Lower leg skin (tissue), 4 donors: ENCODE data around the gene MORC3. TPM values are rescaled to one million over a fixed set of nuclear protein-coding genes. Genes with fewer than 3 reads are reported as not detected.
A peak's percentile ranks its signal among the peaks of the same experiment; 100 is the strongest.
"Not testable (repeated sequence)": the region's sequence is repeated elsewhere in the genome, so short reads cannot be mapped to it uniquely, and the experiment has no call there.

Experiments used
- DNase-seq, 2 donors: peaks; one replicate each; pipeline ENCODE4 v3.0.0-alpha.2; 2019; ENCODE audit warnings: low spot score in 2 of 2
- H3K4me3 ChIP-seq: fragments of 200-600 bp; sonication (generic); 2 replicates; pipeline ENCODE4 v1.5.1; 2017; ENCODE audit warnings: mild to moderate bottlenecking, low read depth; ENCODE audit not compliant: poor library complexity, severe bottlenecking
- CTCF ChIP-seq, 3 donors: fragments of 450-650 bp; IDR thresholded peaks; one replicate each; pipeline ENCODE4 v1.5.1; 2016; ENCODE audit warnings: antibody characterized with exemption in 3 of 3, mild to moderate bottlenecking in 3 of 3, moderate library complexity in 2 of 3
- POLR2A ChIP-seq, 2 donors: fragments of 450-650 bp; IDR thresholded peaks; one replicate each; pipeline ENCODE4 v1.6.1; 2016 to 2017; ENCODE audit warnings: antibody characterized with exemption in 2 of 2, mild to moderate bottlenecking in 1 of 2, moderate library complexity in 1 of 2
- WGBS, 2 donors: methylation state at CpG; one replicate each; pipeline ENCODE4 v1.1.5; 2018; 5-methylcytosine and 5-hydroxymethylcytosine counted together
- intact Hi-C: fragments of 100-400 bp; cut with DNase I; formaldehyde crosslinking; loops from one replicate; pipeline ENCODE4 v1.15.0; 2023; ENCODE audit warnings: low total_unique reads
- total RNA-seq, 4 donors: library from RNA; depleted of rRNA; stranded (reverse); fragments of >200 nt; gene quantifications; one replicate each; pipeline ENCODE4 v1.1.0, GENCODE V29; 2016

The MORC3 gene
- total RNA-seq, 4 donors from 2014 or later: 47.4 to 71.3 (median 56.8) TPM

- no peak for TF ChIP-seq POLR2A (IDR thresholded peaks at IDR 0.05)
- TF ChIP-seq CTCF (IDR thresholded peaks at IDR 0.05): no peak
- H3K4me3 ChIP-seq: no peak overlapping the region
- intact Hi-C loops: no loop called here
- 68 to 82% methylated on average over 8 of the region's 8 CpGs for WGBS, 2 donors
- no peak for DNase-seq
These were observed 5.5 kb downstream of the MORC3 start for GRCh38 chr21:36325373-36326010.

GRCh38 chr21:36330904-36331303 lies 10.9 kb downstream of the MORC3 start:
- 46 to 56% methylated on average over 2 of the region's 2 CpGs for WGBS, 2 donors
- intact Hi-C loops: no loop called here
- no peak overlapping the region for H3K4me3 ChIP-seq
- no peak for DNase-seq
- TF ChIP-seq POLR2A (IDR thresholded peaks at IDR 0.05): no peak
- peak in 1 of 3 donors; percentile 27 for TF ChIP-seq CTCF (IDR thresholded peaks at IDR 0.05)

GRCh38 chr21:36337099-36337509 lies 17.1 kb downstream of the MORC3 start:
- no peak overlapping the region for H3K4me3 ChIP-seq
- TF ChIP-seq CTCF (IDR thresholded peaks at IDR 0.05): no peak
- TF ChIP-seq POLR2A (IDR thresholded peaks at IDR 0.05): no peak
- intact Hi-C loops: no loop called here
- whole genome bisulfite sequencing, 2 donors: 61 to 63% methylated on average over 3 of the region's 3 CpGs
- peak in 1 of 2 donors; percentile 31 for DNase-seq

GRCh38 chr21:36338975-36339374 lies 19.0 kb downstream of the MORC3 start:
- DNase-seq: no peak
- 96 to 98% methylated on average over 10 of the region's 10 CpGs for WGBS, 2 donors
- intact Hi-C loops: no loop called here
- TF ChIP-seq POLR2A (IDR thresholded peaks at IDR 0.05) (no peak), CTCF (IDR thresholded peaks at IDR 0.05) (no peak)
- H3K4me3 ChIP-seq: no peak overlapping the region

- H3K4me3 ChIP-seq, intact Hi-C loops, DNase-seq: not testable (repeated sequence)
- 91 to 96% methylated on average over 7 of the region's 7 CpGs for WGBS, 2 donors
These were observed 22.6 kb downstream of the MORC3 start for GRCh38 chr21:36342581-36342980.

GRCh38 chr21:36344931-36345330 lies 24.9 kb downstream of the MORC3 start:
- no peak for TF ChIP-seq POLR2A (IDR thresholded peaks at IDR 0.05)
- no peak for TF ChIP-seq CTCF (IDR thresholded peaks at IDR 0.05)
- DNase-seq: no peak
- intact Hi-C loops: no loop called here
- no peak overlapping the region for H3K4me3 ChIP-seq
- 78 to 95% methylated on average over 1 of the region's 1 CpG for WGBS, 2 donors
